Peyer's patch (tissue), 4 donors: ENCODE data around the gene IMMP2L. TPM values are rescaled to one million over a fixed set of nuclear protein-coding genes. Genes with fewer than 3 reads are reported as not detected.

Source experiments
- DNase-seq, 3 donors: peaks; one replicate each; pipeline ENCODE4 v3.0.0-alpha.2; 2017 to 2019
- H3K27ac ChIP-seq, 4 donors: fragments of 200-600 bp; sonication (generic); one replicate each; pipeline ENCODE4 v1.5.1; 2016 to 2019
- H3K27me3 ChIP-seq, 2 donors: fragments of 200-600 bp; sonication (generic); one replicate each; pipeline ENCODE4 v1.5.1; 2019
- H3K36me3 ChIP-seq, 3 donors: fragments of 200-600 bp; sonication (generic); one replicate each; pipeline ENCODE4 v1.5.1; 2016 to 2019
- H3K4me1 ChIP-seq, 4 donors: fragments of 200-600 bp; sonication (generic); one replicate each; pipeline ENCODE4 v1.5.1; 2016 to 2019
- H3K4me3 ChIP-seq, 4 donors: fragments of 200-600 bp; sonication (generic); 1 replicate in 3 of 4; 2 replicates in 1 of 4; pipeline ENCODE4 v1.5.1; 2016 to 2019; ENCODE audit warnings: mild to moderate bottlenecking in 1 of 4
- H3K9me3 ChIP-seq, 4 donors: fragments of 200-600 bp; sonication (generic); one replicate each; pipeline ENCODE4 v1.5.1; 2016 to 2019; ENCODE audit warnings: mild to moderate bottlenecking in 1 of 4
- CTCF ChIP-seq, 6 experiments: fragments of 450-650 bp in 4 of 6; fragments of 200-600 bp in 2 of 6; sonication (generic) in 1 of 6; IDR thresholded peaks; one replicate each; pipeline ENCODE4 v1.5.1; 2017 to 2019; ENCODE audit warnings: antibody characterized with exemption in 6 of 6, mild to moderate bottlenecking in 3 of 6, moderate library complexity in 1 of 6
- POLR2A ChIP-seq, 2 donors: fragments of 450-650 bp; IDR thresholded peaks; one replicate each; pipeline ENCODE4 v1.5.1; 2017; ENCODE audit warnings: antibody characterized with exemption in 2 of 2, mild to moderate bottlenecking in 2 of 2, moderate library complexity in 2 of 2
- total RNA-seq, 4 donors: library from RNA; depleted of rRNA; stranded (reverse); fragments of >200 nt; gene quantifications; one replicate each; pipeline ENCODE4 v1.1.0, GENCODE V29; 2016

IMMP2L gene
- total RNA-seq, 4 donors from 2014 or later, result 5.1 to 16.5 (median 10.9) TPM

GRCh38 chr7:111049971-111050680 is 512.2 kb downstream of the IMMP2L start:
- Histone ChIP-seq H3K27me3 (no peaks in the 10 kb centered on the region), H3K4me3 (no peak overlapping the region), H3K9me3 (no peaks in the 10 kb centered on the region), H3K36me3 (no peaks in the 10 kb centered on the region), H3K27ac (no peak overlapping the region), H3K4me1 (no peaks in the 10 kb centered on the region)
- DNase-seq, result no peak
- TF ChIP-seq POLR2A (IDR thresholded peaks at IDR 0.05) (no peak), CTCF (IDR thresholded peaks at IDR 0.05) (no peak)

- Histone ChIP-seq H3K4me3 (no peak overlapping the region), H3K27ac (no peak overlapping the region), H3K4me1 (no peaks in the 10 kb centered on the region), H3K36me3 (no peaks in the 10 kb centered on the region), H3K9me3 (no peaks in the 10 kb centered on the region), H3K27me3 (no peaks in the 10 kb centered on the region)
- TF ChIP-seq POLR2A (IDR thresholded peaks at IDR 0.05), result no peak
- no peak for TF ChIP-seq CTCF (IDR thresholded peaks at IDR 0.05)
- no peak for DNase-seq
Measured at GRCh38 chr7:111047595-111047994, 514.7 kb downstream of the IMMP2L start.

- H3K4me3 ChIP-seq, result no peak overlapping the region
- no peaks in the 10 kb centered on the region for H3K9me3 ChIP-seq
- H3K27ac ChIP-seq, result no peak overlapping the region
- no peaks in the 10 kb centered on the region for H3K27me3 ChIP-seq
- TF ChIP-seq CTCF (IDR thresholded peaks at IDR 0.05), result no peak
- no peak for TF ChIP-seq POLR2A (IDR thresholded peaks at IDR 0.05)
- no peaks in the 10 kb centered on the region for H3K4me1 ChIP-seq
- no peak for DNase-seq
- H3K36me3 ChIP-seq, result no peaks in the 10 kb centered on the region
Measured at GRCh38 chr7:111045449-111045848, 516.8 kb downstream of the IMMP2L start.

- DNase-seq, result no peak
- H3K27me3 ChIP-seq, result no peaks in the 10 kb centered on the region
- H3K4me3 ChIP-seq, result no peak overlapping the region
- H3K27ac ChIP-seq, result no peak overlapping the region
- no peaks in the 10 kb centered on the region for H3K9me3 ChIP-seq
- TF ChIP-seq CTCF (IDR thresholded peaks at IDR 0.05) (no peak), POLR2A (IDR thresholded peaks at IDR 0.05) (no peak)
- no peaks in the 10 kb centered on the region for H3K36me3 ChIP-seq
- no peaks in the 10 kb centered on the region for H3K4me1 ChIP-seq
Measured at GRCh38 chr7:111043561-111043960, 518.7 kb downstream of the IMMP2L start.

- TF ChIP-seq CTCF (IDR thresholded peaks at IDR 0.05), result no peak
- TF ChIP-seq POLR2A (IDR thresholded peaks at IDR 0.05), result no peak
- Histone ChIP-seq H3K9me3 (no peaks in the 10 kb centered on the region), H3K4me3 (no peak overlapping the region), H3K27ac (no peak overlapping the region), H3K27me3 (no peaks in the 10 kb centered on the region), H3K36me3 (no peaks in the 10 kb centered on the region), H3K4me1 (no peaks in the 10 kb centered on the region)
- no peak for DNase-seq
Measured at GRCh38 chr7:111042842-111043241, 519.5 kb downstream of the IMMP2L start.
